Peyer's patch (tissue), 4 donors: Measurements from ENCODE around the gene MEIOB. TPM values are rescaled to one million over a fixed set of nuclear protein-coding genes. Genes with fewer than 3 reads are reported as not detected.

Experiments used
- DNase-seq, 3 donors: peaks; one replicate each; pipeline ENCODE4 v3.0.0-alpha.2; 2017 to 2019
- H3K27ac ChIP-seq, 4 donors: fragments of 200-600 bp; sonication (generic); one replicate each; pipeline ENCODE4 v1.5.1; 2016 to 2019
- H3K27me3 ChIP-seq, 2 donors: fragments of 200-600 bp; sonication (generic); one replicate each; pipeline ENCODE4 v1.5.1; 2019
- H3K36me3 ChIP-seq, 3 donors: fragments of 200-600 bp; sonication (generic); one replicate each; pipeline ENCODE4 v1.5.1; 2016 to 2019
- H3K4me1 ChIP-seq, 4 donors: fragments of 200-600 bp; sonication (generic); one replicate each; pipeline ENCODE4 v1.5.1; 2016 to 2019
- H3K4me3 ChIP-seq, 4 donors: fragments of 200-600 bp; sonication (generic); 1 replicate in 3 of 4; 2 replicates in 1 of 4; pipeline ENCODE4 v1.5.1; 2016 to 2019; ENCODE audit warnings: mild to moderate bottlenecking in 1 of 4
- H3K9me3 ChIP-seq, 4 donors: fragments of 200-600 bp; sonication (generic); one replicate each; pipeline ENCODE4 v1.5.1; 2016 to 2019; ENCODE audit warnings: mild to moderate bottlenecking in 1 of 4
- CTCF ChIP-seq, 6 experiments: fragments of 450-650 bp in 4 of 6; fragments of 200-600 bp in 2 of 6; sonication (generic) in 1 of 6; IDR thresholded peaks; one replicate each; pipeline ENCODE4 v1.5.1; 2017 to 2019; ENCODE audit warnings: antibody characterized with exemption in 6 of 6, mild to moderate bottlenecking in 3 of 6, moderate library complexity in 1 of 6
- POLR2A ChIP-seq, 2 donors: fragments of 450-650 bp; IDR thresholded peaks; one replicate each; pipeline ENCODE4 v1.5.1; 2017; ENCODE audit warnings: antibody characterized with exemption in 2 of 2, mild to moderate bottlenecking in 2 of 2, moderate library complexity in 2 of 2
- total RNA-seq, 4 donors: library from RNA; depleted of rRNA; stranded (reverse); fragments of >200 nt; gene quantifications; one replicate each; pipeline ENCODE4 v1.1.0, GENCODE V29; 2016

The MEIOB gene
- total RNA-seq, 4 donors from 2014 or later: not detected

GRCh38 chr16:1832838-1833454, 39.0 kb downstream of the MEIOB start:
- Histone ChIP-seq H3K4me3 (no peak overlapping the region), H3K36me3 (peaks cover 0 to 5% (median 0%) of the 10 kb centered on the region in 3 donors), H3K27me3 (no peaks in the 10 kb centered on the region), H3K4me1 (peaks cover 0 to 29% (median 0%) of the 10 kb centered on the region in 4 donors), H3K9me3 (no peaks in the 10 kb centered on the region), H3K27ac (no peak overlapping the region)
- no peak for DNase-seq
- TF ChIP-seq POLR2A (IDR thresholded peaks at IDR 0.05) (no peak), CTCF (IDR thresholded peaks at IDR 0.05) (no peak)

- Histone ChIP-seq H3K27ac (peak overlapping the region in 3 of 4 donors; percentile 42 to 90 (median 90)), H3K4me1 (peaks cover 0 to 32% (median 4%) of the 10 kb centered on the region in 4 donors), H3K9me3 (no peaks in the 10 kb centered on the region), H3K27me3 (no peaks in the 10 kb centered on the region), H3K36me3 (peaks cover 0 to 5% (median 0%) of the 10 kb centered on the region in 3 donors), H3K4me3 (peak overlapping the region in 1 of 4 donors; percentile 9)
- no peak for DNase-seq
- TF ChIP-seq CTCF (IDR thresholded peaks at IDR 0.05): no peak
- no peak for TF ChIP-seq POLR2A (IDR thresholded peaks at IDR 0.05)
Measured at GRCh38 chr16:1831186-1832075, 40.5 kb downstream of the MEIOB start.

- Histone ChIP-seq H3K27ac (peak overlapping the region in 2 of 4 donors; percentile 90), H3K36me3 (peaks cover 0 to 5% (median 0%) of the 10 kb centered on the region in 3 donors), H3K4me1 (peaks cover 3 to 40% (median 11%) of the 10 kb centered on the region in 4 donors), H3K9me3 (no peaks in the 10 kb centered on the region), H3K27me3 (no peaks in the 10 kb centered on the region), H3K4me3 (peak overlapping the region in 1 of 4 donors; percentile 77)
- peak; percentile 29 to 67 for TF ChIP-seq POLR2A (IDR thresholded peaks at IDR 0.05)
- no peak for TF ChIP-seq CTCF (IDR thresholded peaks at IDR 0.05)
- DNase-seq: peak in 2 of 3 donors; percentile 77 to 86
Measured at GRCh38 chr16:1830213-1830612, 41.8 kb downstream of the MEIOB start.

- peaks cover 3 to 53% (median 14%) of the 10 kb centered on the region in 4 donors for H3K4me1 ChIP-seq
- no peaks in the 10 kb centered on the region for H3K27me3 ChIP-seq
- H3K9me3 ChIP-seq: no peaks in the 10 kb centered on the region
- peak overlapping the region in 3 of 4 donors; percentile 69 to 93 (median 77) for H3K4me3 ChIP-seq
- DNase-seq: peak in 2 of 3 donors; percentile 59 to 70
- TF ChIP-seq POLR2A (IDR thresholded peaks at IDR 0.05): peak; percentile 31 to 41
- peak in 1 of 6 experiments; percentile 2 for TF ChIP-seq CTCF (IDR thresholded peaks at IDR 0.05)
- H3K27ac ChIP-seq: peak overlapping the region in 3 of 4 donors; percentile 27 to 90 (median 90)
- peaks cover 0 to 5% (median 0%) of the 10 kb centered on the region in 3 donors for H3K36me3 ChIP-seq
Measured at GRCh38 chr16:1828645-1829410, 43.1 kb downstream of the MEIOB start.
